ENCODE data around the gene PSD4.
A peak's percentile ranks its signal among the peaks of the same experiment; 100 is the strongest.

Gene PSD4

GRCh38 chr2:113196839-113197238, 23.1 kb downstream of the PSD4 start:
- H3K27me3 Mint-ChIP-seq, result no peaks in the 10 kb centered on the region
- no peaks in the 10 kb centered on the region for H3K9me3 Mint-ChIP-seq
- H3K4me3 Mint-ChIP-seq, result no peak overlapping the region
- peak overlapping the region; percentile 2 for H3K27ac Mint-ChIP-seq
- H3K36me3 Mint-ChIP-seq, result peaks cover 40 to 71% of the 10 kb centered on the region in 2 donors
- DNase-seq (no peak), ATAC-seq (replicated peaks) (no peak)
- H3K4me1 Mint-ChIP-seq, result peaks cover 7 to 40% of the 10 kb centered on the region in 2 donors

DNA sequence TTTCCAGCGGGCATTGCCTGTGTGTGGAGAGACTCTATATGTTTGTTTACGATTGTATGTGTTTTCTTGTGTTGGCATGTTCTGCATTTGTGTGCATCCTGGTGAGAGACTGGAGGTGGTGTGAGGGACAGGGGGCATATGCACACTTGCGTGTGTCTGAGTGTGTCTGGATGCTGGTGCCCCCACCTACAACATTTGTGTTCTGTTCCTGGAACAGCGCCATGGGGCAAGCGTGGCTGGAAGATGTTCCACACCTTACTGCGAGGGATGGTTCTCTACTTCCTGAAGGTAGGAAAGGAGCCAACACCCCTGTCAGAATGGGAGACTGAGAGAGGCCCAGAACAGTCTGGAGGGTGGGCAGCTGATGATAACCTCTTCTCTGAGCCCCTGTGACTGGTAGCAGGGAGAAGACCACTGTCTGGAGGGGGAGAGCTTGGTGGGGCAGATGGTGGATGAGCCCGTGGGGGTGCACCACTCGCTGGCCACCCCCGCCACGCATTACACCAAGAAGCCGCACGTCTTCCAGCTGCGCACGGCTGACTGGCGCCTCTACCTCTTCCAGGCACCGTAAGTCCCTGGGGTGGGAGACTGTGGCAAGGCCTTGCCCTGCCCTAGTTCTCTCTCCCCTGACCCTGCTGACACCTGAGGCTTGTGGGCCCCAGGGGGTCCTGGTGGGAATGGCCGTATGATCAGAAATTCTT, 23.7 kb downstream of the PSD4 start:
- Mint-ChIP-seq H3K4me3 (no peak overlapping the region), H3K27me3 (no peaks in the 10 kb centered on the region), H3K4me1 (peaks cover 9 to 42% of the 10 kb centered on the region in 2 donors), H3K27ac (peak overlapping the region; percentile 2), H3K9me3 (no peaks in the 10 kb centered on the region), H3K36me3 (peaks cover 42 to 70% of the 10 kb centered on the region in 2 donors)
- ATAC-seq (replicated peaks) (no peak), DNase-seq (no peak)

DNA sequence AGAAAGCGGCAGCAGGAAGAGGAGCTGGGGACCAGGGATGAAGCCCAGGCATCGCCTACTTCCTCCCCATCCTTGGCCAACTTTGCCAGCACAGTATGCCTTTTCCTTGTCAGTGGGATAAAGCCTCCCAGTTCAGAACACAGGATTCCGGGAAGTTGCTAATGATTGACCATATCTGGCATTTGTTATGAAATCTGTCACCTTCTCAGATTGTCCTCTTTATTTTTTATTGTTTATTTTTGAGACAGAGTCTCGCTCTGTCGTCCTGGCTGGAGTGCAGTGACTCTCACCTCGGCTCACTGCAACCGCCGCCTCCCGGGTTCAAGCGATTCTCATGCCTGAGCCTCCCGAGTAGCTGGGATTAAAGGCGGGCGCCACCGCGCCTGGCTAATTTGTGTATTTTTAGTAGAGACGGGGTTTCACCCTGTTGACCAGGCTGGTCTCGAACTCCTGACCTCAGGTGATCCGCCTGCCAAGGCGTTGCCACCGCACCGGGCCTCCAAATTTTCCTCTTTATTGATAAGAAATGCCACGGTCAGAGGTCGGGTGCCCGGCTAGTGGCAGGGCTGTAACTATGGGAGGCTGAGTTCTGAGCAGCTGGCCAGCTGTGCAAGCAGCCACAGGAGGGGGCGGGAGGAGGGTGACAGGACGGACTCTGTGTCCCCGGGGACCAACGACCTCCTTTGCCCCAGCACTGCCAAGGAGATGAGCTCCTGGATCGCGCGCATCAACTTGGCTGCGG, 24.4 kb downstream of the PSD4 start:
- DNase-seq (no peak), ATAC-seq (replicated peaks) (no peak)
- Mint-ChIP-seq H3K27me3 (no peaks in the 10 kb centered on the region), H3K4me1 (peaks cover 6 to 42% of the 10 kb centered on the region in 2 donors), H3K9me3 (no peaks in the 10 kb centered on the region), H3K27ac (no peak overlapping the region), H3K36me3 (peaks cover 43 to 70% of the 10 kb centered on the region in 2 donors), H3K4me3 (peak overlapping the region; percentile 29 to 75)

GRCh38 chr2:113198790-113199612, 25.2 kb downstream of the PSD4 start:
- no peaks in the 10 kb centered on the region for H3K27me3 Mint-ChIP-seq
- ATAC-seq (replicated peaks), result peak; percentile 84 to 88
- no peak overlapping the region for H3K27ac Mint-ChIP-seq
- H3K36me3 Mint-ChIP-seq, result peaks cover 43 to 68% of the 10 kb centered on the region in 2 donors
- H3K4me3 Mint-ChIP-seq, result peak overlapping the region; percentile 53 to 75
- H3K4me1 Mint-ChIP-seq, result peaks cover 9 to 41% of the 10 kb centered on the region in 2 donors
- DNase-seq, result peak; percentile 80
- no peaks in the 10 kb centered on the region for H3K9me3 Mint-ChIP-seq

DNA sequence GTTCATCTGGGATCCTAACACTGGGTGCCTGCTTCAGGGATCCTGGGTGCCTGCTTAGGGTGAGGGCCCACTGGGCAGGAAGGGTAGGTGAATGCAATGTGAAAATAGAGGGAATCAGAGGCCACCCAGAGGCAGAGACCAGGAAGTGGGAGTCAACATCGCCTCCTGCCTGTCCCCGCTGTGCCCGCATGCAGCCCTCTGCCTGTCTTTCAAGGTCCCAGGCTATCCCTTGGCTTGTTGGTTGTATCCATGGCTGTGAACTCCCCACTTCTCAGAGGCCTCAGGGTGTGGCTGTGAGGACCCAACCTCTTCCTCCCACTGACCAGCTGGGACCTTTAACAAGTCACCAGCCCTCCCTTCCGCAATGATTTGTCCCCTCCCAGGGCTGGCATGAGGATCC, 26.5 kb downstream of the PSD4 start:
- Mint-ChIP-seq H3K27ac (peak overlapping the region; percentile 67), H3K27me3 (no peaks in the 10 kb centered on the region), H3K36me3 (peaks cover 44 to 63% of the 10 kb centered on the region in 2 donors), H3K4me3 (peak overlapping the region in 1 of 2 donors; percentile 32), H3K4me1 (peaks cover 12 to 48% of the 10 kb centered on the region in 2 donors), H3K9me3 (no peaks in the 10 kb centered on the region)
- ATAC-seq (replicated peaks) (no peak), DNase-seq (no peak)

- no peak overlapping the region for H3K4me3 Mint-ChIP-seq
- peaks cover 15 to 51% of the 10 kb centered on the region in 2 donors for H3K4me1 Mint-ChIP-seq
- H3K27ac Mint-ChIP-seq, result peak overlapping the region; percentile 80
Measured at GRCh38 chr2:113200736-113201490, 27.1 kb downstream of the PSD4 start.

DNA sequence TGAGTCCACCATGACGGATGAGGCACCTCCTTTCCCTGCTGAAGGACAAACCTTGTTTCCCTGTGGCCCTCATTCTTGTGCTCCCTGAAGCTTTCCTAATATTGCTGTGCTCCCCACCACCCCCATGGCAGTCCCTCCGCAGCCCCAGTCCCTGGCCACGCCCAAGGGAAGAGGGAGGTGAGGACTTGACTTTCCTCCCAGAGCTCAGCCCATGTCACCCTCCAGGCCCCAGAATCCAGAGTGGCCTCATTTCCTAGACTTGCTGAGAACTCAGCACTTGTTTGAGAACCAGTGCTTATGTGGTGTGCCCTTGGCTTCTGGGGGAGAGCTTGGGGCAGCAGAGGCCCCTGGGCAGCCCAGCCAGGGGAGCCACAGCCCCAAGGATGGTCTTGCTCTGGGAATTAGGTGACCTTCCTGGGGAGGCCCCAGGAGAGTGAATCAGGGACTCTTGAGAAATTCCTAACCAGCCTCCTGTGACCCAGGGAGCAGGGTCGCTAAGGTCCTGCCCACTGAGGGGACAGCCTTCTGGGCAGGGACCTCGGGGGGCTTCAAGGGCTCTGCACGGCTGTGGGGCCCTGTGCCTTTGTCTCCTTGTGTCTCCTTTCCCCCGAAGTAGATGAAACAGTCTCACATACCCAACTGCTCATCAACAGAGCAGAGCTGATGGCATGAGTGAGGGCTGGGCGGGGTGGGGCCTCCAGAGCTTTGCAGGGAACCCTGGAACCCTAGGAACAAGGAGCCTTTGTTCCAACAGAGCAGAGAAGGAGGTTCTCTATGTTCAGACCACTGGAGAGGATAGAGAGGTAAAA, 27.9 kb downstream of the PSD4 start:
- peaks cover 19 to 55% of the 10 kb centered on the region in 2 donors for H3K4me1 Mint-ChIP-seq
- H3K27ac Mint-ChIP-seq, result peak overlapping the region; percentile 75
- no peak overlapping the region for H3K4me3 Mint-ChIP-seq
- ATAC-seq (replicated peaks), result no peak
- H3K36me3 Mint-ChIP-seq, result peaks cover 31 to 48% of the 10 kb centered on the region in 2 donors
- H3K27me3 Mint-ChIP-seq, result no peaks in the 10 kb centered on the region
- no peaks in the 10 kb centered on the region for H3K9me3 Mint-ChIP-seq
- no peak for DNase-seq

More at GRCh38 chr2:113200736-113201490, 27.1 kb downstream of the PSD4 start:
- H3K27me3 Mint-ChIP-seq, result no peaks in the 10 kb centered on the region
- DNase-seq, result no peak
- peaks cover 38 to 56% of the 10 kb centered on the region in 2 donors for H3K36me3 Mint-ChIP-seq
- no peaks in the 10 kb centered on the region for H3K9me3 Mint-ChIP-seq
- ATAC-seq (replicated peaks), result no peak

DNA sequence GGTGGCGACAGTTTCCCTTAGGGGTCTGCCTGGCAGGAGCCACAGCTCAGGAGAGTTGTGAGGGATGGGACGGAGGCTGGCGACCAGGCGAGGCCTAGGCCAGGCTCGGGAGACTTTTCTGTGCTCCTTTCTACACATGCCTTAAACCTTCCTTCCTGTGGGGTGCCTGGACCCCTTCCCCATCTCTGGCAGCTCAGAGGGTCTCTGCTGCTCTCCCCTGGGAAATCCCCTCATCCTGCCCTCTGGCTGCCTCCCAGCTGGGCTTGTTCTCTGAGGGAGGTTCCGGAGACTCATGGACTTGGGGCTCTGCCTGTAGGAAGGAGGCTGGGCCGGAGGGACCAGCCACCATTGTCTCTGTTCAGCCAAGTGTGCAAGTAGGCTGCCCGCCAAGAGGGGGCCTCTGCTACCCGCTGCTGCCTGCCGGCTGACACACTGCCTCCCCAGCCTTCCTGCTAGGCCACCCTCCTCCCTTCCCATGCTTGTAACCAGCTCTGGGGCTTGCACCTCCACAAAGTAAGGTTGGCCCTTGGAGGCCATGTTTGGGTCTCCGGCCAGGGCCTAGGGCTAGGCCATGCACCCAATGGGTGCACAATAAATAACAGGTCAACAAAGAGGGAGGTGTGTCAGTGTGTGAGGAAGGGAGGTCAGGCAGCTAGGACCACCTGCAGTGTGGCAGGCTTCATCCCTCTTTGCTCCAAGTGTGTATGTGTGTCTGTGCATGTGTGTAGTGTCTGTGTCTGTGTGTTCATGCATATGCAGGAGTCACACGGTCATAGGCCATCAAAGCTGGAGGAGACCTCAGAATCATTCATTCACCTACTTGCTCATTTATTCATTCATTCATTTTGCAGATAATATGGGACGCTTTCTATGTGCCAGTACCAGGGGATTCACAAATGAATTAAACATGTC, 28.8 kb downstream of the PSD4 start:
- ATAC-seq (replicated peaks) (no peak), DNase-seq (no peak)
- H3K4me1 Mint-ChIP-seq, result peaks cover 19 to 47% of the 10 kb centered on the region in 2 donors
- H3K27ac Mint-ChIP-seq, result peak overlapping the region; percentile 63
- H3K27me3 Mint-ChIP-seq, result no peaks in the 10 kb centered on the region
- no peaks in the 10 kb centered on the region for H3K9me3 Mint-ChIP-seq
- H3K36me3 Mint-ChIP-seq, result peaks cover 26 to 40% of the 10 kb centered on the region in 2 donors
- H3K4me3 Mint-ChIP-seq, result no peak overlapping the region

GRCh38 chr2:113203217-113203530, 29.4 kb downstream of the PSD4 start:
- no peaks in the 10 kb centered on the region for H3K9me3 Mint-ChIP-seq
- H3K4me3 Mint-ChIP-seq, result no peak overlapping the region
- H3K27me3 Mint-ChIP-seq, result no peaks in the 10 kb centered on the region
- H3K4me1 Mint-ChIP-seq, result peaks cover 19 to 45% of the 10 kb centered on the region in 2 donors
- peaks cover 25 to 34% of the 10 kb centered on the region in 2 donors for H3K36me3 Mint-ChIP-seq
- ATAC-seq (replicated peaks) (no peak), DNase-seq (no peak)
- H3K27ac Mint-ChIP-seq, result peak overlapping the region; percentile 63

- Mint-ChIP-seq H3K4me3 (no peak overlapping the region), H3K27me3 (no peaks in the 10 kb centered on the region), H3K36me3 (peaks cover 21 to 33% of the 10 kb centered on the region in 2 donors), H3K4me1 (peaks cover 18 to 37% of the 10 kb centered on the region in 2 donors), H3K27ac (peak overlapping the region; percentile 83), H3K9me3 (no peaks in the 10 kb centered on the region)
- DNase-seq (peak; percentile 71), ATAC-seq (replicated peaks) (peak; percentile 79)
Measured at GRCh38 chr2:113203901-113204519, 30.2 kb downstream of the PSD4 start.

DNA sequence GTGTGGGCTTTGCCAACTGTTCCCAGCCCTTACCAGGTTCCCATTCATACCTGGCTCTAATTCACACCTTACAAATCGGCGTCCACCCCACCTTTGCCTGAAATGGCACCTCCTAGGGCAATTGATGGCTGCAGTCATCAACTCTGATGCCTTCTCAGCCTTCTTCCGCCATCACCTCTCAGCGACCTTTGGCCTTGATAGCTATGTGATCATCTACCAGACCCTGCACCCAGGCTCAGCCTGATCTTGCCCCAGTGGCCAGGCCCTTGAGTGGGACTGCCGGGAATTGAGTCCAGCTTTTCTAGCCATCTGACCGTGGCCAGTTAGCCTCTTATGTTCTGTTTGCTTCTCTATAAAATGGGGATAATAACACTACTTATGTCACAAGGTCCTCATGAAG, 32.5 kb downstream of the PSD4 start:
- peak overlapping the region; percentile 56 for H3K27ac Mint-ChIP-seq
- peak overlapping the region in 1 of 2 donors; percentile 8 for H3K4me3 Mint-ChIP-seq

GRCh38 chr2:113207021-113207420, 33.2 kb downstream of the PSD4 start:
- Mint-ChIP-seq H3K4me1 (peaks cover 16 to 29% of the 10 kb centered on the region in 2 donors), H3K27me3 (peaks cover under 1 to 1% of the 10 kb centered on the region in 2 donors), H3K36me3 (peaks cover 13 to 15% of the 10 kb centered on the region in 2 donors), H3K4me3 (no peak overlapping the region), H3K27ac (peak overlapping the region; percentile 31), H3K9me3 (no peaks in the 10 kb centered on the region)
- no peak for DNase-seq
- ATAC-seq (replicated peaks), result no peak

More for the DNA sequence above, 32.5 kb downstream of the PSD4 start:
- no peak for ATAC-seq (replicated peaks)
- Mint-ChIP-seq H3K27me3 (no peaks in the 10 kb centered on the region), H3K4me1 (peaks cover 16 to 29% of the 10 kb centered on the region in 2 donors), H3K36me3 (peaks cover 15 to 16% of the 10 kb centered on the region in 2 donors), H3K9me3 (no peaks in the 10 kb centered on the region)
- DNase-seq, result no peak

Data from stimulated activated naive B cell treated with anti-CD40 and anti-IgM and Interleukin-4, amounts not matched to agents 10 μg/mL and 1 μg/mL and 100 μg/mL, for 72 hours (primary cell).